GM18951 (cell line): Measurements from ENCODE around the gene ADGRL1.

Source experiments
- POLR2A ChIP-seq: IDR thresholded peaks from 4 replicates; pipeline ENCODE4 v1.6.1; 2011; ENCODE audit warnings: mild to moderate bottlenecking; ENCODE audit not compliant: insufficient read length, insufficient read depth; ENCODE audit errors: extremely low read depth
- in situ Hi-C: fragments of 300-500 bp; cut with MboI; formaldehyde crosslinking; loops from one replicate; pipeline ENCODE4 v1.12.0; 2022; ENCODE audit warnings: low sequenced_read_pairs, mixed read lengths, inconsistent platforms; ENCODE audit not compliant: unreplicated experiment

ADGRL1 gene

GRCh38 chr19:14183741-14184350 is 22.1 kb downstream of the ADGRL1 start:
- no peak for TF ChIP-seq POLR2A
- in situ Hi-C loops: loop anchor here (25.0 kb wide), 1 partner anchor 303 kb away; the partner anchor contains the start of genes GIPC1 and PTGER1

GRCh38 chr19:14182476-14182875 is 23.5 kb downstream of the ADGRL1 start:
- in situ Hi-C loops: loop anchor here (25.0 kb wide), 1 partner anchor 305 kb away; the partner anchor contains the start of genes GIPC1 and PTGER1
- no peak for TF ChIP-seq POLR2A

DNA sequence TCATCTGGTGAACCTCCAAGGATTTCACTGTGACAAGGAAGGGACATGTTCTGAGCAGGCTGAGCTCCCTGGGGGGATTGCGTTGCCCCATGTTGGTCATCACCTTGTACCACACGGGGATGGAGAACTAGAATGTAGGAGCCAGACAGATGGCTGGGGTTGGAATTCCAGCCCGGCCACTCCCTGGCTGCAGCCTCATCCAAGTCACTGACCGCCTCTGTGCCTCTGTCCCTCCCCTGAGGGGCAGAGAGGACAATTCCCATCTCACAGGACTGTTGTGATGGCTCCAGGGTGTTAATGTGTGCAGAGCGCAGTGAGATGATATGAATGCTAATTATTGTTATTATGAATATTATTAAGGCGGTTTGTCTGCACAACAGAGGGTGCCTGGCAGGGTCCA is 24.1 kb downstream of the ADGRL1 start:
- in situ Hi-C loops: loop anchor here (25.0 kb wide), 1 partner anchor 305 kb away; the partner anchor contains the start of genes GIPC1 and PTGER1
- TF ChIP-seq POLR2A: no peak

DNA sequence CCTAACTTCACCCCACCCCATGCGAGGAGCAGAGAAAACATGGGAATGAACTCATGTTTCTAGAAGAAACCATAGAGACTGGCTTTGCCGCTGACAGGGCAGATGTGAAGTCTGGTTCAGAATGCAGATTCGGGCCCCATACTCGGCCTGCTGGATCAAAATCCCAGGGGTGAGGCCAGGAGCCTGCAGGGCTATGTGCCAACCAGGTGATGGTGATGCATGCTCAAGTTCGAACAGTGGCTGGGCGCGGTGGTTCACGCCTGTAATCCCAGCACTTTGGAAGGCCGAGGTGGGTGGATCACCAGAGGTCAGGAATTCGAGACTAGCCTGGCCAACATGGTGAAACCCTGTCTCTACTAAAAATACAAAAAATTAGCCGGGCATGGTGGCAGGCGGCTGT is 24.8 kb downstream of the ADGRL1 start:
- in situ Hi-C loops: loop anchor here (25.0 kb wide), 1 partner anchor 306 kb away; the partner anchor contains the start of genes GIPC1 and PTGER1

DNA sequence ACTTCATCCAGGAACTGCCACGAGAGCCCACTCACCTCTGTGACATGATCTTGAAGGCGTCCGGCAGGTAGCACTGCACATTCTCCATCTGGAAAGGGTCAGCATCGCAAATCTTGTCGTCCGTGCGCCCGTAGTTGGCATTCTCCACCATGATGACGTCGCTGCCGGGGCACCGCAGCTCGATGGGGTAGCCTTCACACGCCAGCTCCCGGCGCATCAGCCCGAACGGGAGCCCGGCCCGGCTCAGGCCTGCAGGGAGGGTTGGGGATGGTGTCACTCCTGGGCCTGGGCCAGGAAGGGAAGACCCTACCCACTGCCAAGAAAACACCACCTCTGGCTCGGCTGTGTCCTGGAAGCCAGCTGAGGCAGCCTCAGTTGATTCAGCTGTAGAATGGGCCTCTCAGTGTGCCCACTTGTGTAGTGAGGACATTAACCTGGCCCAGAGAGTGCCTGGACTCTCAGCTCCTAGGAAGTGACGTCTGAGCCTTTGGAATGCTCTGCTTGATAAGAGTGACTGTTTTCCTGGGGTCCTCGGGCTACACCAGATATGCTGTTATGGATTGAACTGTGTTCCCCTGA is 28.4 kb downstream of the ADGRL1 start:
- in situ Hi-C loops: loop anchor here (25.0 kb wide), 1 partner anchor 310 kb away; the partner anchor contains the start of genes GIPC1 and PTGER1
- TF ChIP-seq POLR2A: no peak

- TF ChIP-seq POLR2A: no peak
- in situ Hi-C loops: loop anchor here (25.0 kb wide), 1 partner anchor 312 kb away; the partner anchor contains the start of genes GIPC1 and PTGER1
These were observed 30.6 kb downstream of the ADGRL1 start for GRCh38 chr19:14175351-14175792.

GRCh38 chr19:14174883-14175282 is 31.1 kb downstream of the ADGRL1 start:
- in situ Hi-C loops: loop anchor here (25.0 kb wide), 1 partner anchor 312 kb away; the partner anchor contains the start of genes GIPC1 and PTGER1
- no peak for TF ChIP-seq POLR2A

- TF ChIP-seq POLR2A: no peak
- in situ Hi-C loops: no loop called here
These were observed 37.0 kb downstream of the ADGRL1 start for GRCh38 chr19:14168993-14169392.

- in situ Hi-C loops: no loop called here
- no peak for TF ChIP-seq POLR2A
These were observed 37.6 kb downstream of the ADGRL1 start for GRCh38 chr19:14168259-14168972.

DNA sequence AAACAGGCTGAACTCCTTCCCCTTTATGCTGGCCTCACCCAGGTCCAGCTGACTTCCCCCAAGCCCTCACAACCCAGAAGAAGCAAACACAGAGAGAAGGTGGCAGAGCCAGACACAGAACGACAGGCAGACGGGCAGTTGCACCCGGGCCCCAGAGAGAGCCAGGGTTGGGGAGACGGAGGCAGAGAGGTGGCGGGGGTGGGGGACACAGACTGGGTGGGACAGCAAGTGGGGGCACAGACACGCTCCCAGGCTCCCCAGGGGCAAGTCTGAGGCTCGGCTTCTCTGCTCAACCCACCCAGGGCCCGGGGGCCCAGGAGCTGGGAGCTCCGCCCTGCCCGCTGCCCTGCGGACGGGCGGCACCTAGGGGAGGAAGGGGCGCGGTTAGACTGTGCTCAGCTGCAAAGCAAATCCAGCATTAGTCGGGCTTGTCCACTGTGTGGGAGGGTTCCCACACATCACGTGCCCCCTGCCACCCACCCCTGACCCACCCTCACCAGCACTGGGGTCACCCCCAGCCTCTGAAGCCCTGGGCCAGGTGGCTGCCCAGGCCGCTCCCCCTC is 38.3 kb downstream of the ADGRL1 start:
- no peak for TF ChIP-seq POLR2A
- in situ Hi-C loops: no loop called here

GRCh38 chr19:14166999-14167575 is 38.9 kb downstream of the ADGRL1 start:
- TF ChIP-seq POLR2A: no peak
- in situ Hi-C loops: no loop called here

- in situ Hi-C loops: no loop called here
- no peak for TF ChIP-seq POLR2A
These were observed 39.8 kb downstream of the ADGRL1 start for GRCh38 chr19:14165990-14166830.

DNA sequence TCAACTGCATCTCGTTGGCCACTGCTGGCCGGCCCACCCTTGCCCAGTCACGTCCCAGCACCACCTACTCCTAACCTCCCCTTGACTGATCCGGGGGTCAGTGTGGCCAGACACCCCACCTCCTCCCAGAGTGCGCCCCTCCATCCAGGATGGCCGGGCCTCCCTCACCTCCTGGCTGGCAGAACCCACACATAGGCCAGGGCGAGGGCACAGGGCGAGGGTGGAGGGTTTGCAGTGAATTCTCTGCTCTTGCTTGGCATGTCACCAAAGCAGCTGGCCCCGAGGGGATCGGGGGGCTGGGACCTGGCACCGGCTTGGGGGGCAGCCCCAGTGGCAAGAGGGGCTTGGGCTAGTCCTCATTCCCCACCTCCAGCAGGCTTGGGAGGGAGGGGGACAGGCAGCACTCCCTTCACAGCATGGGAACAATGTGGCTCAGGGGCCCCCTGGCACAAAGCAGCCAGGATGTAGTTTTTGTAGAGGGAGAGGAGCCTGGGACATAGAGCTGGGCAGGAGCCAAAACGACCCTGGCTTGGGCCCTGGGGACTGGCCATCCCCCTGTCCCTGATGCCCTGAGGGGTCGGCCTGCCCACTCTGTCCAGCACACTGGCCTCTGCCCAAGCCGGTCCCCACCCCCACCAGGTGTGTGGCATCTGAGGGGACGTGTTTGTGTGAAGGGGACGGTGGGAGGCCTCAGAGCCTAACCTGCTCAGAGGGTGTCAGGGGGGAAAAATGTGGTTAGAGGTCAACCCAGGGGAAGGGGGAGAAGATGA is 41.1 kb downstream of the ADGRL1 start:
- TF ChIP-seq POLR2A: no peak
- in situ Hi-C loops: no loop called here
